GM21390 (cell line): ENCODE results near the gene TELO2.

Experiments used
- ATAC-seq: cut with Tn5 transposase; IDR thresholded peaks from one replicate; pipeline ENCODE4 v1.9.1; 2021; ENCODE audit not compliant: unreplicated experiment

TELO2 gene

DNA sequence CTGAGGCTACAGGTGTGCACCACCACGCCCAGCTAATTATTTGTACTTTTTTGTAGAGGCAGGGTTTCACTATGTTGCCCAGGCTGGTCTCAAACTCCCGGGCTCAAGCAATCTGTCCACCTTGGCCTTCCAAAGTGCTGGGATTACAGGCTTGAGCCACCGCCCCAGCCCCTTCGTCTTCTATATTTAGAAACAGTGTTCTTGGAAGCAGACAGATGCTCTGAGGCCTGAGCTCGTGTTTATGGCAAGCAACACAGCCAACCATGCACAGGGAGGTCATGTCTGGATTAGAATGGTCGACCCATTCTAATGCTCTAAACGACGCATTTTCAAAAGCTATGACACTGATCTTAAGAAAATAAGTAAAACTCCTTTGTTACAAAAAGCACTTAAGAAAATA, 56.9 kb downstream of the TELO2 start:
- no peak for ATAC-seq

- no peak for ATAC-seq
Observed at GRCh38 chr16:1550696-1551095, 57.5 kb downstream of the TELO2 start.

- no peak for ATAC-seq
Observed at GRCh38 chr16:1551166-1551565, 58.0 kb downstream of the TELO2 start.

GRCh38 chr16:1552129-1552528, 59.0 kb downstream of the TELO2 start:
- no peak for ATAC-seq

DNA sequence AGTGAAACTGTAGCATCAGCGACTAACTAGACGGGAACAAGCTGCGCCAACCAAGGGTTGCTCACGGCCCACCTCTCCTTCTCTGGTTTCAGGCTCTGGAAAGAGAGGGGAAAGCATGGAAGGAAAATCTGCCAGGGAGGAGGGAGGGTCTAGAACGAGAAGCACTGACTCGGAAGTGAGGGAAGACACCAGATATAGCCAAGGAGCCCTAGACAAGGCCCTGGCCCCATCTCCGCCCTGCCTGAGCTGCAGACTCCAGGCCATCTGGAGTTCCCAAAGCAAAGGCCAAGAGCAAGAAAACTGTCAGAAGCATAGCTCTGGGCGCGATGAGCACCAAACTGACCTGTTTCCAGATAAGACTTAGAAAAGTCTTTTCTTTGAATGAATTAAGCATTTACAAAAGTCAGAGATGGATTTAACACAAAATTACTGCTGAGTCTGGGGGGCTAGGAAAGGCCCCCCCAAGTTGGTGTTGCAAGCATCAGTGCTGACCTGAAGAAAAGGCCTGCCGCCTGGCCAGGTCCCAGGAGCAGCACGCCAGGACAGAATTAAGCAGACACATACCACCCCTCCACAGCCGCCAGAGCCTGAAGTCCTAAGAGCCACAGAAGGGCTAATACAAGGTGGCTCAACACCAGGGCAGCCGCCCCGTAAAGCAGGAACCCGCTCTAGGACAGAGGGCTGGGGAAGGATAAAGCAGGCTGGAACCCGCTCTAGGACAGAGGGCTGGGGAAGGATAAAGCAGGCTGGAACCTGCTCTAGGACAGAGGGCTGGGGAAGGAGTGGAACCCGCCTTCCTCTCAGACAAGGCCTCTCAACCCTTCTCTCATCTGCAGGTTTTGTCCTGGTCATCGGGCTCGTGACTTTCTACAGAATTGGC, 61.0 kb downstream of the TELO2 start:
- no peak for ATAC-seq

GRCh38 chr16:1554826-1555445, 61.8 kb downstream of the TELO2 start:
- ATAC-seq: no peak

DNA sequence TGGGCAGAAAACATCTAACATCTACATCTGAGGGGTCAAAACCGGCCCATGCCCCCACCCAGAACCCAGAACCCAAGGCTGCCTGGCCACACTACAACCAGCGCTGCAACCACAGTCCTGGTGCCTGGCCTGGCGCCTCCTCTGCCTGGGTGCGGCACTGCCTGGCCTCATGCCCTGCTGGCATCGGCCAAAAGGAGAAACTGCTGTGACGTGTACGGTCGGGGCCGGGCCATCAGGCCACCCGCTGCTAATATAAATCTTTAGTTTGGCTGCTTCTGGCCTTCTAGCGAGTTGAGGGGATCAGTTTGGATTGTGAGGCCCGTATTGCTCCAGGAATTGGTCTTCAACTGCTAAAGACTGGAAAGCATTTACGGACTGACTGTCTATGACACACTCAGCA, 63.1 kb downstream of the TELO2 start:
- no peak for ATAC-seq

DNA sequence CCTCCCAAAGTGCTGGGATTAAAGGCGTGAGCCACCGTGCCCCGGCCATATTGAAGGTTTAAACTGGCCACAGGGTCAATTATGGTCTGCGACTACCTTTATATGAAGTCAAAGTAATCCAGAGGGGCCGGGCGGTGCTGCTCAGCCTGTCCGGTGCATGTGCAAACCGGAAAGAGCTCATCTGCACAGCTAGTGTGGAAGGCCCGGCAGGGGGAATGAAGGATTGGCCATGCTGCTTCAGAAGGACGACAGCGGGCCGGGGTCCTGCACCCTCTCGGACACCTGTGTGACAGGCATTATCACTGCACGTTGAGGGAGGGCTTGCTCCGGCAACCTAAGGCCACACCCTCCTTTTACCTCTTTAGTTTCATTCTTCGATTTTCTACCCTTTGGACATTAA, 63.9 kb downstream of the TELO2 start:
- ATAC-seq: no peak

GRCh38 chr16:1557576-1557975, 64.4 kb downstream of the TELO2 start:
- no peak for ATAC-seq

DNA sequence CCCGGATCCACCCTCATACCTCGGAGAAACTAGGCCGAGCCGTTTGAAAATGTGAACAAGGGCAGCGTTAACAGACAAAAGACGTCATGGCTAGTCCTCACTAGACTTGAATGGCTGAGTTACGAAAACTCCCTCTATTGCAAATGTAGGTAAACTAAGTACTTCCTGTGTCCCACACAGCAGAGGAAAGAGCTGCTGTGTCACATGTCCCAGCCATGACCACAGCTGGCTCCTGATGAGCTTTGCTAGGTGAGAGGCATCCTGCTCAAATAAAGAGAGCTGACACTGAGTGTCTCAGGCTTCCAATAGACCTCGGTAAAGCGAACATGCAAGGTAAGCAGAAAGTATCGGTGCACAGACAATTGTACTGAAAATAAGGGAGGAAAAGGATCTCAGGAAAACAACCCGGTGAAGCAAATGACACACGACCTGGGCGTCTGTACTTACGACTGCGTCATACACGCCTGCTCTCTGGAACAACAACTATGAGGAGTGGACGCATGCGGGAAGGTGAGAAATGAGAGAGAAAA, 66.4 kb downstream of the TELO2 start:
- ATAC-seq: no peak
